NCI-H460 (cell line): Measurements from ENCODE around the gene RHD. TPM values are rescaled to one million over a fixed set of nuclear protein-coding genes. Genes with fewer than 3 reads are reported as not detected.
"Not testable (repeated sequence)": the region's sequence is repeated elsewhere in the genome, so short reads cannot be mapped to it uniquely, and the experiment has no call there.

ENCODE experiments used
- DNase-seq: peaks from one replicate; pipeline ENCODE4 v3.0.0-alpha.2; 2016; ENCODE audit warnings: low read depth; ENCODE audit errors: extremely low read depth
- total RNA-seq: library from RNA; depleted of rRNA; stranded (reverse); fragments of >200 nt; shearing (Covaris generic); gene quantifications from 2 replicates; pipeline ENCODE4 v1.2.3, GENCODE V29; 2014

Gene RHD
- total RNA-seq, 1 experiment from 2014 or later = not detected

DNA sequence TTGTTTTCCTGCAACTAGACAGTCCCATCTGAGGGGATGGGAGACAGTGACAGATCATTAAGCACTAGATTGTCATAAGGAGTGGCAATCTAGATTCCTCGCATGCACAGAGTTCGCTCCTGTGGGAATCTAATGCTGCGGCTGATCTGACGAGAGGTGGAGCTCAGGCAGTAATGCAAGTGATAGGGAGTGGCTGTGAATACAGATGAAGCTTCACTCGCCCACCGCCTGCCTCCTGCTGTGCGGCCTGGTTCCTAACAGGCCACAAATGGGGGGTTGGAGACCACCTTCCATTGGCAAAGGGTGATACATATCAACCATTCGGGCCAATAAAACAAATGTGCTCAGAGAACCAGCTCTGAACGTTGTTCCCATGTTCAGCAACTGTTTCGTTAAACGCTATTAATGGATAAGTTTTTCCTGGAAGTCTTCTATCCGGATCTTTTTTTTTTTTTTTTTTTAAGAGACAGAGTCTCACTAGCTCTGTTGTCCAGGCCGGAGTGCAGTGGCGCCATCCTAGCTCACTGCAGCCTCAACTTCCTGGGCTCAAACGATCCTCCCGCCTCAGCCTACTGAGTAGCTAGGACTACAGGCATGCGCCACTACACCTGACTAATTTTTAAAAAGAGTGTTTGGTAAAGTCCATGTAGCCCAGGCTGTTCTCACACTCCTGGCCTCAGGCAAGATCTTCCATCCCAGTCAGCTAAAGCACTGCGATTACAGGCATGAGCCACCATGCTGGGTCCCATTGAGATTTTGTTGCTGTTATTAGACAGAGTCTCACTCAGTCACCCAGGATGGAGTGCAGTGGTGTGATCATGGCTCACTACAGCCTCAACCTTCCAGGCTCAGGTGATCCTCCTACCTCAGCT is 16.4 kb upstream of the RHD start:
- no peak for DNase-seq

GRCh38 chr1:25256578-25256965 is 15.7 kb upstream of the RHD start:
- DNase-seq = no peak

- no peak for DNase-seq
Observed at GRCh38 chr1:25257196-25257595, 15.1 kb upstream of the RHD start.

DNA sequence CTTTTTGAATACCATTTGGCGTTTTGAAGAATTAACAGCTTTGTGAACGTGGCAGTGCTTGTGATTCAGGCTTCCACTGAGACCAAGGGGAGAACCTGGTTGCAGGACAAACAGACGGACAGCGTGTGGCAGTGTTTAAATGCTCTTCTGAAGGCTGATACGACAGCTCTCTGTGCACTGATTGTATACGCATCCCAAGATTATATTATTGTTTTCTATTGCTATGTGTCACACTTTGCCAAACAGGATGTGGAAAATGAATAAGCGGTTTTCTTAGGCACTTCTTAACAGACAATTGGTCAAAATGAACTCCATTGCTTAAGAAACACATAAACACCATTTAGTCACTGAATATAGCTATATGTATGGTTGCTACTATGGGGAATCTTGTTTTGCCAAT is 12.5 kb upstream of the RHD start:
- DNase-seq = not testable (repeated sequence)

GRCh38 chr1:25260336-25260735 is 12.0 kb upstream of the RHD start:
- not testable (repeated sequence) for DNase-seq

DNA sequence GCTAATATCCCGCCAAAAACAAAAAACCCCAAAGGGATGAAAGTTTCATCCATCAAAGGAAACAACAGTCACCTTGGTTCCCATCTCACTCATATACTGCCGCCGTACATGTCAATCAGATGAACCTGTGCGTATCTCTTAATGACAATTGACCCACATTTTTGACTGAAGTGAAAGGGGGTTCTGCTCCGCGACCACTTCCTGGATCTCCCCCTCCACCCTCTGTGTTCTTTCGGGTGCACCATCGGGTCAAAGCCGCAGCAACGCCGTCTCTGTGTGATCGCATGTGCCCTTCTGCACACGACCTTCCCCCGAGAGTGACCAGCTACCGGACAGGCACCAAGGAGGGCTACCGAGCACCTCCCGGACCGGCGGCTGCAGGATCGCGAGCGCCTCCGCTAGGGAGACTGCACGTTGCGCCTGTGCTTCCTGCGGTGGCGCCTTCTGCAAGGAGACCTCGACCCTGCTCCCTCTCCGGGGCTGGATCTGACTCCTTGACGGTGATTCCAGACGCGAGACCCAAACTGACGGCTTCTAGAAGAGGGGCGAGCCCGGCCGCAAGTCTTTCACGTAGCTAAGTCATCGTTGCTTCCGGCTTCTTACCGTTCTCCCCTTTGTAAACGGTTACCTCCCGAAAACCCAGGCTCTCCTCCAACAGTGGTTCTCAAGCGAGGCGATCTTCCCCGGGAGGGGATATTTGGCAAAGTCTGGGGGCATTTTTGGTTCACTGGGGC is 5.6 kb upstream of the RHD start:
- not testable (repeated sequence) for DNase-seq

- peak; percentile 69 for DNase-seq
Observed at GRCh38 chr1:25267288-25268142, 4.8 kb upstream of the RHD start.

DNA sequence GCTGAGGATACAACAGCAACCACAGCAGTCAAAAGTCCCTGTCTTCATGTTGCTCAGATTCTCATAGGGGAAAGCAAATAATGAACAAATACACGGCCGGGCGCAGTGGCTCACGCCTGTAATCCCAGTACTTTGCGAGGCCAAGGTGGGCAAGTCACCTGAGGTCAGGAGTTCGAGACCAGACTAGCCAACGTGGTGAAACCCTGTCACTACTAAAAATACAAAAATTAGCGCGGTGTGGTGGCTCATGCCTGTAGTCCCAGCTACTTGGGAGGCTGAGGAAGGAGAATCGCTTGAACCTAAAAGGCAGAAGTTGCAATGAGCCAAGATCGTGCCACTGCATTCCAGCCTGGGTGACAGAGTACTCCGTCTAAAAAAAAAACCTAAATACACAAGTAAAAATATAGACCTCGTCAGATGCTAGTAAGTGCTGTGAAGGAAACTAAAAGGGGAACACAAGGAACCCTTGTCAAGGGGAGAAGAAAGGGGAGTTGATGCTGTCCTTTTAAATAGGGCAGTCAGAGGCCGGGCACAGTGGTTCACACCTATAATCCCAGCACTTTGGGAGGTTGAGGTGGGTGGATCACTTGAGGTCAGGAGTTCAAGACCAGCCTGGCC is 4.1 kb upstream of the RHD start:
- DNase-seq = not testable (repeated sequence)

DNA sequence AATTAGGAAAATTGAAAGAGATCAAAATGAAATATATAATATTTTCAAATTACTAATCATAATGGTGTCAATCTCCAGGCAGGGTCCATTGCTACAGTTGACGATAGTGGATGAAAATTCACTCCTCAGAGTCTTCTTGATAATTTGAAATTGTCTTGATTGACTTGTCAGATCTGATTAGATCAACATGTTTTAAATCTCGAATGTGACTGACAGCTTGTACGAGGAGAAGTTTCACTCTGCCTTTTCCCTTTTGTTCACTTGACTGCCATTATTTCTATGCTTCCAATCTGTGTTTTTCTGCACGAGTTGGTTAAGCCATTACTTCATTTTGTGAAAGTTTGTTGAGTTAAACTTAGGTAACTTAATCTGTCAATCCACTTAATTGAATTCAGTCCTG is 3.3 kb downstream of the RHD start:
- DNase-seq = not testable (repeated sequence)

DNA sequence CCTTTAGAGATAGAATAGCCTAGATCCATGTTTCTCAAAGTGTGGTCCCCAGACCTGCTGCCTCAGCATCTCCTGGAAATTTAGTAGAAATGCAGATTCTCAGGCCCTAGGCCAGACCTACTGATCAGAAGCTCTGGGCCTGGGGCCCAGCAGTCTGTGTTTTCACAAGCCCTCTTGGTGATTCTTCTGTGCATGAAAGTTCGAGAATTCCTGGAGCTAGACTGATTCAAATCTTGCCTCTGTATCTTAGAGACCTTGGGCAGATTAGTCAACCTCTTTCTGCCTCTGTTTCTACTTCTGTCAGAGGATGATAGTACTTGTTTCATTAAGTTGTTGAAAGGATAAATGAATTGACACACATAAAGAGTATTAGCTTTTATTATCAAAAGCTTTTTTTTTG is 5.0 kb downstream of the RHD start:
- DNase-seq = not testable (repeated sequence)

DNA sequence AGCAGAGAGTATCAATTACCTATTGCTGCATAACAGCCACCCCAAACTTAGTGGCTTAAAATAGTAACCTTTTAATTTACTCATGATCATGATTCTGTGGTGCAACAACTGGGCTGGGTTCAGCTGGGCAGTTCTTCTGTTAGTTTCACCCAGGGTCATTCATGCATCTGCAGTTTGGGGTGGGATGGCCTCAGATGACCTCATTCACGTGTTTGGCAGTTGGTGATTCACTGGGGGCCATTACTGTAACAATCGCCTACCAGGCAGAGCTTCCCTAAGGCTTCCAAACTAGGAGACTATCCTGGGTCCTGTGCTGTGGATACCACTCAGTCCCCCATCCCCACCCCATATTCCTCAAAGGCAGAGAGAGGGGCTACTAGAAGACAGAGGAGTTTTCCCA is 6.0 kb downstream of the RHD start:
- DNase-seq = not testable (repeated sequence)

- not testable (repeated sequence) for DNase-seq
Observed at GRCh38 chr1:25278790-25279189, 6.5 kb downstream of the RHD start.

DNA sequence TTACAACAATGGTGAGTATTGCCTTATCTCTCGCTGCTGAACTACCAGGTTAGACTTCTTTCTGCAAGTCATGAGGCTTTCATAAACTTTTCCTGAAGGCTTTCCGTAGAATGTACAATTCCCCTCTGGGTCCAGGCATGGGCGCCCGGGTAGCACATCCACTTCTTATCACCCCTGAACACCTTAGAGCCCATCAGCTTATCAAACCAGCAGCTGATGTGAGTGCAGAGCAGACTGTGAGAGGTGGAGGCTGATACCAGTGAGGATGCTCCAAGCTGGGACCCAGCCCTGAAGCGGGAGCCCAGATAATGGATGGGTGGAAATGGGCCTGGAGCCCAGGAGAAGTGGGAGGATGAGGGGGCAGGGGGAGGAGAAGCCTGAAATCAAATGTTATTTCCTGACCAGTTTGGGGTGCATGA is 7.4 kb downstream of the RHD start:
- DNase-seq = not testable (repeated sequence)

DNA sequence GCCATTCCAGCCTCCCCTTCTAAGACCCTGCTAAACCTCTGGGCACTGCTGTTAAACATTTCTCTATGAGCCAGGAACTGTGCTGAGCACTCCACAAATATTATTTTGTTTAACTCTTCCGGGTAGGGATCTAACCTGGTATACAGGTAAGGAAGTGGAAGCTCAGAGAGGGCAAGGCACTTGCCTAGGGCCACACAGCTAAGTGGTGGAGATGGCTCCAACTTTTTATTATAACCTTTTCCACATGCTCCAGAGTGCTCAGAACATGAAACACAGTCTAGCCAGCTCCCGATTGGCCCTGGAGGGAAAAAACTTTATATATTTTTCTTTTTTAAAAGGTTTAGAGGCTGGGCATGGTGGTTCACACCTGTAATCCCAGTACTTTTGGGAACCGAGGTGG is 13.6 kb downstream of the RHD start:
- not testable (repeated sequence) for DNase-seq

GRCh38 chr1:25287164-25287563 is 14.9 kb downstream of the RHD start:
- DNase-seq = not testable (repeated sequence)

GRCh38 chr1:25288573-25289101 is 16.3 kb downstream of the RHD start:
- not testable (repeated sequence) for DNase-seq

DNA sequence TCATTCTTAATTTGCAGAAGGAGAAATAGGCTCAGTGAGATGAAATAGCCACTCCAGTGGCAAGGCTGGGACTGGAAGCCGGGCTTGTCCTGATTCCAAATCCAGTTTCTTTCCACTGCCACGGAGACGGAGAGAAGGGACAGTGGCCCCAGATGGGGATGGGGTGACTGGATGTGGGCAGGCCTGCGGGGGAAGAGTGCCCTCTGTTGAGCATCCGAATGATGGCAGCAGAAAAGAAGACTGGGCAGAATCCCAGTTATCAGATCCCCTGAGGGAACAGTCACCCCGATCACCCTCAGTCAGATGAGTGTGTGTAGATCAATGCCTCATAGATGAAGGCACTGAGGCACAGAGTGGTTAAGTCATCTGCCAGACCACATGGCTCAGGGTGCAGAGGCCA is 17.7 kb downstream of the RHD start:
- DNase-seq = not testable (repeated sequence)

DNA sequence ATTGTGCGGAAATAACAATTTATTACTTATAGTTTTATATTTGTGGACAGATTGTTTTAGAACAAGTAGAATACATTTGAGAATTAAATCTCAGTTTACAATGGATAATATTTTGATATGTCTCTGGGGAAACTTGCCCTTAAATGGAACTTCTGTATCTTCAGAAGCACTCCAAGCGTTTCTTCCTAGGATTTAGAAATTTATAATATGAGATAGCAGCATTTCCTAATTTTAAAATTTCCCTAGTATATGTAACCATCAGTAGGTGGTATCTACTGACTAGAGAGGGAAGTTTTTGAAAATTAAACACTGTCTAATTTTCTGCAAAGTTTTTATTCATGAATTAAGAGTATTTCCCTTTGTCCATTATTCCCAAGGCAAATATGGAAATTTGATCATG is 21.1 kb downstream of the RHD start:
- DNase-seq = not testable (repeated sequence)

GRCh38 chr1:25294889-25295826 is 22.8 kb downstream of the RHD start:
- not testable (repeated sequence) for DNase-seq
